Naive thymus-derived CD8-positive, alpha-beta T cell (primary cell): ENCODE data around the gene ALG5. TPM values are rescaled to one million over a fixed set of nuclear protein-coding genes. Genes with fewer than 3 reads are reported as not detected.
A peak's percentile ranks its signal among the peaks of the same experiment; 100 is the strongest.

Source experiments
- ATAC-seq, 2 donors: fragments of 150-1000 bp; cut with Tn5 transposase in 1 of 2; sonication (Bioruptor Pico), chemical (Tn5 transposase) in 1 of 2; 1 replicate in 1 of 2; 2 replicates in 1 of 2; pipeline ENCODE4 v1.10.0; 2021; ENCODE audit warnings: mild to moderate bottlenecking in 2 of 2, moderate library complexity in 2 of 2
- POLR2A ChIA-PET: fragments of 350-600 bp; sonication (Branson Sonifier 250); formaldehyde crosslinking; loops from one replicate; lab custom pipeline; 2021; ENCODE audit warnings: antibody characterized with exemption; lab: Charles Lee
- DNase-seq, 10 donors: peaks; one replicate each; pipeline versions ENCODE4 v3.0.0 to v3.0.0-alpha.2; 2020 to 2022
- H3K27ac Mint-ChIP-seq, 10 donors: one replicate each; pipeline ENCODE4 v1.8.0; 2020 to 2022; ENCODE audit warnings: mild to moderate bottlenecking in 10 of 10, mixed read lengths in 10 of 10, moderate library complexity in 4 of 10, inconsistent platforms in 1 of 10
- H3K27me3 Mint-ChIP-seq, 5 donors: one replicate each; pipeline ENCODE4 v1.8.0; 2021 to 2022; ENCODE audit warnings: mixed read lengths in 5 of 5
- H3K36me3 Mint-ChIP-seq, 3 donors: one replicate each; pipeline ENCODE4 v1.8.0; 2020 to 2022; ENCODE audit warnings: mixed read lengths in 3 of 3, mild to moderate bottlenecking in 2 of 3, inconsistent platforms in 1 of 3
- H3K4me1 Mint-ChIP-seq, 4 donors: one replicate each; pipeline ENCODE4 v1.8.0; 2021 to 2022; ENCODE audit warnings: mixed read lengths in 4 of 4
- H3K4me3 Mint-ChIP-seq, 10 donors: one replicate each; pipeline ENCODE4 v1.8.0; 2020 to 2022; ENCODE audit warnings: mild to moderate bottlenecking in 10 of 10, mixed read lengths in 10 of 10, moderate library complexity in 6 of 10, inconsistent platforms in 1 of 10
- H3K9me3 Mint-ChIP-seq, 9 donors: one replicate each; pipeline ENCODE4 v1.8.0; 2020 to 2022; ENCODE audit warnings: mixed read lengths in 9 of 9, mild to moderate bottlenecking in 3 of 9, inconsistent platforms in 1 of 9, moderate library complexity in 1 of 9
- polyA plus RNA-seq, 3 donors: library from polyadenylated mRNA; unstranded; fragments of 300-500 nt; fragmentation: Illumina TruSeq; gene quantifications; one replicate each; pipeline ENCODE4 v1.2.3, GENCODE V29; 2021
- total RNA-seq, 8 experiments: library from RNA in 2 of 8; stranded (reverse) in 2 of 8; gene quantifications; one replicate each; pipeline ENCODE4 v1.2.3 and lab custom pipeline; 2021 to 2026

Gene ALG5
- 10 to 100 TPM; 22.5 to 27.4 TPM for total RNA-seq
- 10 to 100 TPM; 61.9 to 89.5 (median 73.6) TPM for polyA plus RNA-seq
- total RNA-seq (lab: John Stamatoyannopoulos, UW), result 19.0 to 55.5 (median 31.4) reads per million in 6 experiments

- POLR2A ChIA-PET, result interaction anchor here (0.8 to 5.7 kb wide), 10 partner anchors 10 to 1350 kb away, joined by 3 to 76 read pairs (median 9); partner anchors contain the start of genes SPART, SUPT20H and UFM1
- ATAC-seq (peak; percentile 63 to 70), DNase-seq (peak; percentile 89 to 97 (median 94))
- H3K4me1 Mint-ChIP-seq, result peaks cover 22 to 46% (median 43%) of the 10 kb centered on the region in 4 donors
- peaks cover 0 to 5% (median 0%) of the 10 kb centered on the region in 5 donors for H3K27me3 Mint-ChIP-seq
- H3K27ac Mint-ChIP-seq, result peak within 1 kb of the TSS; percentile 99 to 100 (median 100)
- peaks cover 0 to 29% (median 3%) of the 10 kb centered on the region in 3 donors for H3K36me3 Mint-ChIP-seq
- H3K4me3 Mint-ChIP-seq, result peak within 1 kb of the TSS; percentile 96 to 100 (median 100)
- H3K9me3 Mint-ChIP-seq, result peaks cover 0 to 5% (median 0%) of the 10 kb centered on the region in 9 donors
Observed at GRCh38 chr13:36999054-36999714, at the start of gene ALG5. Gene ALG5 (minus strand): TSS chr13:36999340. CDS start chr13:36999300, 40 bp downstream.

- peaks cover 3 to 68% (median 15%) of the 10 kb centered on the region in 3 donors for H3K36me3 Mint-ChIP-seq
- H3K4me1 Mint-ChIP-seq, result peaks cover 11 to 30% (median 25%) of the 10 kb centered on the region in 4 donors
- H3K4me3 Mint-ChIP-seq, result no peak overlapping the region
- no peaks in the 10 kb centered on the region for H3K27me3 Mint-ChIP-seq
- ATAC-seq, result no peak
- H3K9me3 Mint-ChIP-seq, result no peaks in the 10 kb centered on the region
- no peak for DNase-seq
- H3K27ac Mint-ChIP-seq, result no peak overlapping the region
- POLR2A ChIA-PET, result no interaction called here
Observed at GRCh38 chr13:37047846-37048245, 48.7 kb upstream of the ALG5 start.

GRCh38 chr13:37047032-37047431 is 47.9 kb upstream of the ALG5 start:
- Mint-ChIP-seq H3K4me3 (no peak overlapping the region), H3K27ac (peak overlapping the region in 5 of 10 donors; percentile 9 to 73 (median 21)), H3K4me1 (peaks cover 8 to 22% (median 18%) of the 10 kb centered on the region in 4 donors), H3K36me3 (peaks cover 12 to 68% (median 17%) of the 10 kb centered on the region in 3 donors), H3K9me3 (no peaks in the 10 kb centered on the region), H3K27me3 (no peaks in the 10 kb centered on the region)
- DNase-seq (no peak), ATAC-seq (no peak)
- POLR2A ChIA-PET, result no interaction called here

- POLR2A ChIA-PET, result no interaction called here
- Mint-ChIP-seq H3K4me1 (peaks cover 5 to 13% (median 10%) of the 10 kb centered on the region in 4 donors), H3K27me3 (no peaks in the 10 kb centered on the region), H3K4me3 (no peak overlapping the region), H3K9me3 (no peaks in the 10 kb centered on the region), H3K27ac (no peak overlapping the region), H3K36me3 (peaks cover 16 to 74% (median 24%) of the 10 kb centered on the region in 3 donors)
- ATAC-seq (no peak), DNase-seq (no peak)
Observed at GRCh38 chr13:37046062-37046461, 46.9 kb upstream of the ALG5 start.

GRCh38 chr13:37040789-37041188 is 41.6 kb upstream of the ALG5 start:
- Mint-ChIP-seq H3K4me1 (peaks cover 0 to 6% (median 2%) of the 10 kb centered on the region in 4 donors), H3K4me3 (no peak overlapping the region), H3K27me3 (no peaks in the 10 kb centered on the region), H3K36me3 (peaks cover 20 to 90% (median 28%) of the 10 kb centered on the region in 3 donors), H3K27ac (no peak overlapping the region), H3K9me3 (no peaks in the 10 kb centered on the region)
- POLR2A ChIA-PET, result no interaction called here
- DNase-seq (no peak), ATAC-seq (no peak)

GRCh38 chr13:37039896-37040295 is 40.8 kb upstream of the ALG5 start:
- H3K4me3 Mint-ChIP-seq, result no peak overlapping the region
- H3K4me1 Mint-ChIP-seq, result peaks cover 0 to 6% (median 3%) of the 10 kb centered on the region in 4 donors
- ATAC-seq, result no peak
- no peaks in the 10 kb centered on the region for H3K9me3 Mint-ChIP-seq
- peaks cover 20 to 93% (median 35%) of the 10 kb centered on the region in 3 donors for H3K36me3 Mint-ChIP-seq
- no peaks in the 10 kb centered on the region for H3K27me3 Mint-ChIP-seq
- no peak for DNase-seq
- POLR2A ChIA-PET, result no interaction called here
- H3K27ac Mint-ChIP-seq, result no peak overlapping the region

- no peak overlapping the region for H3K27ac Mint-ChIP-seq
- POLR2A ChIA-PET, result no interaction called here
- peaks cover 0 to 3% (median 0%) of the 10 kb centered on the region in 4 donors for H3K4me1 Mint-ChIP-seq
- no peaks in the 10 kb centered on the region for H3K9me3 Mint-ChIP-seq
- no peak overlapping the region for H3K4me3 Mint-ChIP-seq
- H3K36me3 Mint-ChIP-seq, result peaks cover 11 to 96% (median 32%) of the 10 kb centered on the region in 3 donors
- ATAC-seq (no peak), DNase-seq (no peak)
- H3K27me3 Mint-ChIP-seq, result no peaks in the 10 kb centered on the region
Observed at GRCh38 chr13:37037241-37037640, 38.1 kb upstream of the ALG5 start.

- Mint-ChIP-seq H3K27me3 (no peaks in the 10 kb centered on the region), H3K4me3 (no peak overlapping the region), H3K36me3 (peaks cover 0 to 77% (median 29%) of the 10 kb centered on the region in 3 donors), H3K27ac (no peak overlapping the region), H3K4me1 (no peaks in the 10 kb centered on the region), H3K9me3 (no peaks in the 10 kb centered on the region)
- DNase-seq, result no peak
- POLR2A ChIA-PET, result no interaction called here
- no peak for ATAC-seq
Observed at GRCh38 chr13:37029617-37030016, 30.5 kb upstream of the ALG5 start.

GRCh38 chr13:37027639-37028038 is 28.5 kb upstream of the ALG5 start:
- H3K36me3 Mint-ChIP-seq, result peaks cover 4 to 77% (median 27%) of the 10 kb centered on the region in 3 donors
- DNase-seq (no peak), ATAC-seq (no peak)
- no peak overlapping the region for H3K4me3 Mint-ChIP-seq
- peaks cover 0 to 5% (median 0%) of the 10 kb centered on the region in 4 donors for H3K4me1 Mint-ChIP-seq
- POLR2A ChIA-PET, result interaction anchor here (1.1 kb wide), 1 partner anchor 28 kb away, joined by 7 read pairs; no protein-coding TSS in a partner anchor
- no peak overlapping the region for H3K27ac Mint-ChIP-seq
- no peaks in the 10 kb centered on the region for H3K27me3 Mint-ChIP-seq
- H3K9me3 Mint-ChIP-seq, result no peaks in the 10 kb centered on the region

GRCh38 chr13:37026771-37027170 is 27.6 kb upstream of the ALG5 start:
- no peaks in the 10 kb centered on the region for H3K27me3 Mint-ChIP-seq
- H3K4me1 Mint-ChIP-seq, result peaks cover 0 to 5% (median 1%) of the 10 kb centered on the region in 4 donors
- H3K9me3 Mint-ChIP-seq, result no peaks in the 10 kb centered on the region
- H3K4me3 Mint-ChIP-seq, result no peak overlapping the region
- no peak for ATAC-seq
- H3K36me3 Mint-ChIP-seq, result peaks cover 4 to 77% (median 20%) of the 10 kb centered on the region in 3 donors
- DNase-seq, result no peak
- POLR2A ChIA-PET, result interaction anchor here (1.1 kb wide), 1 partner anchor 27 kb away, joined by 7 read pairs; no protein-coding TSS in a partner anchor
- H3K27ac Mint-ChIP-seq, result no peak overlapping the region

- ATAC-seq (no peak), DNase-seq (no peak)
- POLR2A ChIA-PET, result interaction anchor here (1.3 kb wide), 1 partner anchor 24 kb away, joined by 10 read pairs; the partner anchor contains the start of gene EXOSC8
- Mint-ChIP-seq H3K36me3 (peaks cover 4 to 75% (median 8%) of the 10 kb centered on the region in 3 donors), H3K4me3 (no peak overlapping the region), H3K27me3 (no peaks in the 10 kb centered on the region), H3K27ac (peak overlapping the region in 5 of 10 donors; percentile 10 to 63 (median 29)), H3K4me1 (peaks cover 0 to 5% (median 1%) of the 10 kb centered on the region in 4 donors), H3K9me3 (no peaks in the 10 kb centered on the region)
Observed at GRCh38 chr13:37023871-37024270, 24.7 kb upstream of the ALG5 start.

GRCh38 chr13:37014609-37015008 is 15.5 kb upstream of the ALG5 start:
- DNase-seq, result no peak
- no peaks in the 10 kb centered on the region for H3K9me3 Mint-ChIP-seq
- H3K4me1 Mint-ChIP-seq, result peaks cover 0 to 5% (median 1%) of the 10 kb centered on the region in 4 donors
- peaks cover 8 to 87% (median 22%) of the 10 kb centered on the region in 3 donors for H3K36me3 Mint-ChIP-seq
- POLR2A ChIA-PET, result no interaction called here
- H3K27ac Mint-ChIP-seq, result peak overlapping the region in 7 of 10 donors; percentile 8 to 88 (median 65)
- ATAC-seq, result no peak
- no peaks in the 10 kb centered on the region for H3K27me3 Mint-ChIP-seq
- no peak overlapping the region for H3K4me3 Mint-ChIP-seq

- POLR2A ChIA-PET, result interaction anchor here (2.8 kb wide), 1 partner anchor 12 kb away, joined by 17 read pairs; the partner anchor contains the start of genes ALG5 and EXOSC8
- peaks cover 0 to 13% (median 6%) of the 10 kb centered on the region in 4 donors for H3K4me1 Mint-ChIP-seq
- H3K9me3 Mint-ChIP-seq, result no peaks in the 10 kb centered on the region
- H3K27ac Mint-ChIP-seq, result peak overlapping the region in 3 of 10 donors; percentile 7 to 40 (median 33)
- peaks cover 8 to 95% (median 18%) of the 10 kb centered on the region in 3 donors for H3K36me3 Mint-ChIP-seq
- no peaks in the 10 kb centered on the region for H3K27me3 Mint-ChIP-seq
- ATAC-seq, result no peak
- no peak overlapping the region for H3K4me3 Mint-ChIP-seq
- DNase-seq, result no peak
Observed at GRCh38 chr13:37011788-37012187, 12.6 kb upstream of the ALG5 start.
